SK-N-SH (cell line): ENCODE measurements around the gene RPS6KA2.

Source experiments
- CTCF ChIP-seq: fragments of 200-600 bp; sonication (generic); IDR thresholded peaks from 2 replicates; pipeline ENCODE4 v1.6.1; 2017; ENCODE audit warnings: antibody characterized with exemption, mild to moderate bottlenecking, moderate library complexity
- POLR2AphosphoS5 ChIP-seq: IDR thresholded peaks from 2 replicates; pipeline ENCODE4 v1.6.1; 2012; ENCODE audit warnings: low read depth, low read length
- RAD21 ChIP-seq: IDR thresholded peaks from 2 replicates; pipeline ENCODE4 v1.6.1; 2012; ENCODE audit warnings: mild to moderate bottlenecking, low read length
- YY1 ChIP-seq: IDR thresholded peaks from 2 replicates; pipeline ENCODE4 v1.4.0; 2012; ENCODE audit warnings: low read depth, mild to moderate bottlenecking
- ZBTB33 ChIP-seq: IDR thresholded peaks from 2 replicates; pipeline ENCODE4 v1.4.0; 2012; ENCODE audit warnings: low read depth, borderline replicate concordance

GRCh38 chr6:166627875-166628801 is 1.1 kb upstream of the RPS6KA2 start:
- TF ChIP-seq RAD21 (no peak; the same call in 1 of the 2 replicates), POLR2AphosphoS5 (no peak), CTCF (no peak), YY1 (0 out of 2 replicates have a peak, but pooled peaks have one; percentile 2), ZBTB33 (no peak)
